GM18507 (cell line): Measurements from ENCODE around the gene PRSS21.

Experiments
- DNase-seq: peaks from one replicate; pipeline ENCODE4 v3.0.0; 2011; ENCODE audit warnings: low read depth; ENCODE audit not compliant: insufficient read length; ENCODE audit errors: extremely low spot score
- FAIRE-seq: peaks from 2 replicates; lab custom pipeline; 2011; peaks lifted over from hg19 to GRCh38; lab: Jason Lieb, UNC

The PRSS21 gene

GRCh38 chr16:2821487-2822157 is 4.6 kb downstream of the PRSS21 start:
- DNase-seq (no peak), FAIRE-seq (no peak)

GRCh38 chr16:2822158-2822495 is 5.1 kb downstream of the PRSS21 start:
- DNase-seq (no peak), FAIRE-seq (no peak)

GRCh38 chr16:2822496-2822895 is 5.5 kb downstream of the PRSS21 start:
- DNase-seq (no peak), FAIRE-seq (no peak)

GRCh38 chr16:2824626-2825025 is 7.6 kb downstream of the PRSS21 start:
- FAIRE-seq (no peak), DNase-seq (no peak)

GRCh38 chr16:2825049-2825742 is 8.2 kb downstream of the PRSS21 start:
- DNase-seq: no peak
- no peak for FAIRE-seq

- FAIRE-seq (no peak), DNase-seq (no peak)
These were observed 8.9 kb downstream of the PRSS21 start for GRCh38 chr16:2825906-2826305.

GRCh38 chr16:2826591-2827373 is 9.7 kb downstream of the PRSS21 start:
- DNase-seq: no peak
- no peak for FAIRE-seq

- FAIRE-seq (no peak), DNase-seq (no peak)
These were observed 10.3 kb downstream of the PRSS21 start for GRCh38 chr16:2827374-2827791.

- DNase-seq (no peak), FAIRE-seq (no peak)
These were observed 10.9 kb downstream of the PRSS21 start for GRCh38 chr16:2827831-2828520.

GRCh38 chr16:2828521-2828840 is 11.4 kb downstream of the PRSS21 start:
- DNase-seq (no peak), FAIRE-seq (no peak)

GRCh38 chr16:2828876-2829430 is 11.9 kb downstream of the PRSS21 start:
- no peak for FAIRE-seq
- no peak for DNase-seq

- DNase-seq: no peak
- FAIRE-seq: no peak
These were observed 12.7 kb downstream of the PRSS21 start, which contains the start of gene ZG16B for GRCh38 chr16:2829501-2830354. ZG16B (plus strand) TSS chr16:2830303; CDS start chr16:2830442, 139 bp downstream.

GRCh38 chr16:2830355-2830695 is 13.3 kb downstream of the PRSS21 start:
- DNase-seq (no peak), FAIRE-seq (no peak)

- no peak for FAIRE-seq
- no peak for DNase-seq
These were observed 14.2 kb downstream of the PRSS21 start for GRCh38 chr16:2831203-2831602.

GRCh38 chr16:2833776-2834175 is 16.7 kb downstream of the PRSS21 start:
- FAIRE-seq: no peak
- no peak for DNase-seq

GRCh38 chr16:2834968-2835367 is 17.9 kb downstream of the PRSS21 start:
- DNase-seq (no peak), FAIRE-seq (no peak)

GRCh38 chr16:2835638-2836493 is 18.8 kb downstream of the PRSS21 start:
- no peak for FAIRE-seq
- no peak for DNase-seq
